HEK293T (cell line): ENCODE measurements around the gene AGAP9.
"Not testable (repeated sequence)": the region's sequence is repeated elsewhere in the genome, so short reads cannot be mapped to it uniquely, and the experiment has no call there.

Experiments
- CTCF ChIA-PET: fragments of 350-600 bp; formaldehyde crosslinking; extraction: SDS; loops from one replicate; lab custom pipeline; 2021; ENCODE audit warnings: antibody characterized with exemption, inconsistent platforms; lab: Yijun Ruan, JAX
- POLR2A ChIA-PET: fragments of 350-600 bp; formaldehyde crosslinking; extraction: SDS; loops from one replicate; lab custom pipeline; 2020; ENCODE audit warnings: antibody characterized with exemption, inconsistent platforms; lab: Yijun Ruan, JAX
- DNase-seq: peaks from one replicate; pipeline ENCODE4 v3.0.0; 2012; ENCODE audit warnings: mixed read lengths; ENCODE audit errors: extremely low spot score
- ARNT ChIP-seq: fragments of 450-650 bp; IDR thresholded peaks from 2 replicates; pipeline ENCODE4 v1.6.1; 2017; ENCODE audit warnings: mild to moderate bottlenecking
- CTBP1 ChIP-seq: fragments of 450-650 bp; IDR thresholded peaks from 2 replicates; pipeline ENCODE4 v1.6.1; 2016; ENCODE audit warnings: borderline replicate concordance
- ELF4 ChIP-seq: fragments of 450-650 bp; IDR thresholded peaks from 2 replicates; pipeline ENCODE4 v1.6.1; 2017; ENCODE audit warnings: antibody characterized with exemption
- FOXM1 ChIP-seq: fragments of 450-650 bp; IDR thresholded peaks from 2 replicates; pipeline ENCODE4 v1.6.1; 2017; ENCODE audit warnings: mild to moderate bottlenecking, borderline replicate concordance
- L3MBTL2 ChIP-seq: fragments of 450-650 bp; conservative IDR thresholded peaks from 2 replicates; pipeline ENCODE4 v1.6.1; 2016; ENCODE audit warnings: mild to moderate bottlenecking
- PKNOX1 ChIP-seq: fragments of 450-650 bp; IDR thresholded peaks from 2 replicates; pipeline ENCODE4 v1.6.1; 2016

Gene AGAP9

GRCh38 chr10:47553214-47553859 is 29.9 kb upstream of the AGAP9 start:
- TF ChIP-seq ARNT (peak; percentile 61), PKNOX1 (peak; percentile 81), L3MBTL2 (peak; percentile 52), CTBP1 (peak; percentile 82), ELF4 (peak; percentile 35; the same call in 1 of the 2 replicates), FOXM1 (peak; percentile 70; the same call in 1 of the 2 replicates)
- peak; percentile 72 for DNase-seq
- POLR2A ChIA-PET, CTCF ChIA-PET: not testable (repeated sequence)

DNA sequence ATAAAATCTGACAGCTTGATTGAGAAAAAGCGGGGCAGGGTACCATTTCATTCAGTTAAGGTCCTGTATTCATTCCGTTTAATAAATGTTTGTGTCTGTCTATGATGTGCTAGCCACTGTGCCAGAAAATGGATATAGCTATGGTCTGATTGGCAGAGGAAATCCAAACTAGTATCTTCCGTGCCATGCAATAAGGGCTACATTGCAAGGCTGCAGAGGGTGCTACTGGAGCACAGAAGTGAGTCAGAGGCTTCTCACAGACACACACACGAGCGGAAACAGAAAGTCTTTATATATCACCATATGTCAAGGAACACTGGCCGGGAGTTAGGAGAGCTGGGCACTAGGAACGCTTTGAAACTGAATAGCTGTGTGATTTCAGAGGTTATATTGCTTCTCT is 29.3 kb upstream of the AGAP9 start:
- DNase-seq, POLR2A ChIA-PET, CTCF ChIA-PET: not testable (repeated sequence)
- peak; percentile 68 for TF ChIP-seq PKNOX1

GRCh38 chr10:47547286-47547685 is 23.8 kb upstream of the AGAP9 start:
- POLR2A ChIA-PET, CTCF ChIA-PET, DNase-seq: not testable (repeated sequence)

- POLR2A ChIA-PET, DNase-seq, CTCF ChIA-PET: not testable (repeated sequence)
These were observed 13.0 kb upstream of the AGAP9 start for GRCh38 chr10:47536430-47536829.

DNA sequence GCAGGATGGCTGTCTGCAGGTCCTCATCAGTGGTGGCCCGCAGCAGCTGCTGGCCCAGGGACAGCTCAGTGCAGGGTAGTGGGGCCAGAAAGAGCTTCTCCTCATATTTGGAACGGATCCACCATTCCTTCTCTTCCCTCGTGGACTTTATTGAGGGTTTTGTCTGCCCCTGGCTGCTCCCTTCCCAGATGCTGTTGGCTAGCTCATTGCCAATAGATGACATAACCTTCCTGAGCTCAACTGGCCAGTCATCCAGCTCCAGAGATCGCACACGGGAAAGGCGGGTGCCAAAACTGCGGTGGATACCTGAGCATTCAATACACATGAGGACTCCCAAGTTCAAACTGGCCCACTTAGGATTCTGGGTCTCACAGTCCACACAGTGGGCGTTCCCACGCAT is 21.1 kb downstream of the AGAP9 start:
- CTCF ChIA-PET, POLR2A ChIA-PET, DNase-seq: not testable (repeated sequence)

- DNase-seq, POLR2A ChIA-PET: not testable (repeated sequence)
These were observed 29.2 kb downstream of the AGAP9 start for GRCh38 chr10:47494226-47494625.

DNA sequence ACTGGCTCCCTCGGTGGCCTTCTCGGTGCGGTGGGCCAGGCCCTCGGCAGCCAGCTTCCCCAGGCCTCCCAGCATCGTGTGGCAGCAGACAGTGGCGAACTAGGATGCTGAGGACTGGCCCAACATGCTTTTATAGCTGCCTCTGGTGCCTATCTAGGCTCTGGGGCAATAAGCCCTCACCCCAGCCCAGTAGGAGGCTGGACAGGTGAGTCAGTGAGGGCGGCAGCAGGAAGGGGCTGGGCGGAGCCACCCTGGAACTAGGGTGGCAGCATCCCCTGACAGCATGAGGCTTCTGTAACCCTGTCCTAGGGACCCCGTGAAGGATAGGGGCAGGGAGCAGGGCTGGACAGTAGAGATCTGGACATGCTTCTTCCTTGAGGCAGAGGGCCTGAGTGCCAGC is 31.8 kb downstream of the AGAP9 start, which contains the start of gene FAM25G:
Gene FAM25G, minus strand, starts transcription at position 101 of the 400 bp plus-strand sequence. Its CDS starts 26 bp downstream, at position 75.
- CTCF ChIA-PET, POLR2A ChIA-PET: not testable (repeated sequence)

More at GRCh38 chr10:47494226-47494625, 29.2 kb downstream of the AGAP9 start:
- CTCF ChIA-PET: not testable (repeated sequence)

GRCh38 chr10:47489630-47490029 is 33.8 kb downstream of the AGAP9 start:
- CTCF ChIA-PET, DNase-seq: not testable (repeated sequence)

More for the DNA sequence above, 31.8 kb downstream of the AGAP9 start, which contains the start of gene FAM25G:
- DNase-seq: not testable (repeated sequence)

GRCh38 chr10:47485943-47486342 is 37.5 kb downstream of the AGAP9 start:
- DNase-seq, CTCF ChIA-PET, POLR2A ChIA-PET: not testable (repeated sequence)

More at GRCh38 chr10:47489630-47490029, 33.8 kb downstream of the AGAP9 start:
- POLR2A ChIA-PET: not testable (repeated sequence)

DNA sequence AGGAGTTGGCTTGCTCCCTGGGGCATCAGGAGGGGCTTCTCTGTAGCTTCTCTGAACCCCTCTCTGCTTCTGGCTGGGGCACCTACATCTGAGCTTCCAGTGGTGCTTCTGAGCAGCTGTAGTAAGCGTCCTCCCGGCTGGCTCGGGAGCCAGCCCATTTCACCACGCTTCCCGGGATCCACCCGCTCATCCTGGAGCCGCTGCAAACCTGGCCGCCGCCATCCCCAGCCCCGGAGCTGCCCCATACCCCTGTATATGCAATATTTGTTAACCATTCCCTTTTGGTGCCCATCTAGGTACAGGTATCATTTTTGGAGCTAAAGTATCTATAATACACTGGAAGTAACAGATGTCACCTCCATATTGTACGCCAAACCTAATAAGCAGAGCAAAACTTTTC is 38.7 kb downstream of the AGAP9 start:
- DNase-seq, CTCF ChIA-PET, POLR2A ChIA-PET: not testable (repeated sequence)

DNA sequence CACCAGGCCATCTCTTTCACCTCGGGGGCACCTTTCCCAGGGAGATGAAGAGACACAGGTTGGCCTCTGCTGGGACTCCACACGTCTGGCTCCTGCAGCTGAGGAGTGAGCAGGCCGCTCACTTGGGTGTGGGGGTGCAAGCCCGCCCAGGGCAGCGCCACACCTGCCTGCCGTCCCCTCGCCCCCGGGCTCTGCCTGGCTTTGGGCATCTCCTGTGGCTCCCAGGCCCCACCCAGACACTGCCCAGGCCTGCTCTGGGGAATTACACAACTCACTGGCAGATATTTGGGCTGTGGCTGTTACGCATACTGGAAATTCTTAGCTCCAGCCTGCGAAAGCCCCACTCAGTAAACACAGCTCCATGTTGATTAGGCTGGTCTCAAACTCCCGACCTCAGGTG is 39.5 kb downstream of the AGAP9 start, which contains the start of gene ANXA8:
Gene ANXA8, minus strand, starts transcription at position 193 of the 400 bp plus-strand sequence. Its CDS starts 182 bp downstream, at position 11.
- DNase-seq, CTCF ChIA-PET, POLR2A ChIA-PET: not testable (repeated sequence)

DNA sequence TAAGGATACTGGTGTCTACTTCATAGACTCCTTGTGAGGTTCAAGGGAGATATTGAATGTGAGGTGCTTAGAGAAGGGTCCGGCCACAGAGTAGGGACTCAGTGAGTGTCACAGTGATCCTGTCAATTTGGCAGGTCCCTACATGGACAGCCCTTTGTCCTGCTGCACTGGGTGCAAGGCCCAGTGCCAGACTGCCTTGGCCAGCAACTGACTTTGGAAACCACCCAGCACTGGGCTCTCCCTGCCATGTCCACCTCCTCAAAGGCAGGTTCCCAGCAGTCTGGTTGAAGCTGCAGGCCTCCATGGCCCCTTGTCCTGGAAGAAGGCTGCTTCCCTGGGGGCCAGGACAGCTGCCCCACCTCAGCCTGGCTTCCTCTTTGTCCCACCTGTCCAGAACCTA is 41.1 kb downstream of the AGAP9 start:
- CTCF ChIA-PET, DNase-seq, POLR2A ChIA-PET: not testable (repeated sequence)

- DNase-seq, POLR2A ChIA-PET, CTCF ChIA-PET: not testable (repeated sequence)
These were observed 41.7 kb downstream of the AGAP9 start for GRCh38 chr10:47481768-47482181.

- POLR2A ChIA-PET, CTCF ChIA-PET, DNase-seq: not testable (repeated sequence)
These were observed 42.2 kb downstream of the AGAP9 start for GRCh38 chr10:47481182-47481766.

- POLR2A ChIA-PET: not testable (repeated sequence)
These were observed 43.3 kb downstream of the AGAP9 start for GRCh38 chr10:47480133-47480532.

GRCh38 chr10:47478114-47478513 is 45.3 kb downstream of the AGAP9 start:
- CTCF ChIA-PET, POLR2A ChIA-PET, DNase-seq: not testable (repeated sequence)

More at GRCh38 chr10:47480133-47480532, 43.3 kb downstream of the AGAP9 start:
- DNase-seq, CTCF ChIA-PET: not testable (repeated sequence)
